Measurements from ENCODE around the gene B4GALT1.

- TF ChIP-seq CTCF (IDR thresholded peaks at IDR 0.05) (no peak), POLR2A (IDR thresholded peaks at IDR 0.05) (no peak)
Observed at GRCh38 chr9:33117306-33117705, 49.8 kb downstream of the B4GALT1 start.

Data from body of pancreas (tissue), 4 donors.